ENCODE data around the gene IGFBPL1. TPM values are rescaled to one million over a fixed set of nuclear protein-coding genes. Genes with fewer than 3 reads are reported as not detected.
"Not testable (repeated sequence)": the region's sequence is repeated elsewhere in the genome, so short reads cannot be mapped to it uniquely, and the experiment has no call there.

The IGFBPL1 gene
- polyA plus RNA-seq, 1 donor (not counting 4 experiments of a cell fraction or from before 2014, with no cell fraction given) = not detected

DNA sequence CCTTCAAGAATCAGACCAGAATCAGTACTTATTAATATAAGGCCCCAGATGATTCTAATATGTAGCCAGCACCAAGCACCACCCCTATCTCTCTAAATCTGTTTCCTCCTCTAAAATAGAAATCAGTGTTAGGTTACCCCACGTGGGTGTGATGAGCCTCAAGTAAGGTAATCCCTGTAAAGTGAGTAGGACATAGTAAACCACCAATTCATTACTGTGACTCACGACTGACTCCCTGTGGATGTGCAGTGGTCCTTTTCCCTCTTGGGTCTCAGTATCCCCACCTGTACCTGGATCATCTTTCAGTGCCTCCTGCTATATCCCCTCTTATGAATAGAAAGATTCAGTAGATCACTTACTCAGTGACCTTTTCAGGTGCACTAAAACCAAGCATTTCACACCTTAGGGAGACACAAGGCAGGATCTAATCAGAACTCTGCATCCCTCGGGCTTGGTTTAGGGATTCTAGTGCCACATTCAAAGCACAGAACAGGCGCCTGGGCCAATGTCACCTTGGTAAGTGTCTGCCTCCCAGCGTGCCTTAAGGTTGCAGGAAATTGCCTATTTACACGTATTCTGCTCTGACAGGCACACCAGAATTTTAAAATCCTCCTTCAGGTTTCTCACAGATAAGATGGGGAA lies 43.9 kb downstream of the IGFBPL1 start:
- FAIRE-seq = no peak
- H3K79me2 ChIP-seq (ENCODE audit: control insufficient read depth, insufficient read depth, low read length) = no peaks in the 10 kb centered on the region
- no peaks in the 10 kb centered on the region for H3K4me1 ChIP-seq (ENCODE audit: control insufficient read depth, extremely low read depth, insufficient read depth, low read length)
- no peak overlapping the region for H3K4me2 ChIP-seq (ENCODE audit: control insufficient read depth, extremely low read depth, insufficient read depth, low read depth, low read length)
- no peak overlapping the region for H3K4me3 ChIP-seq (ENCODE audit: control insufficient read depth in 2 of 3, extremely low read depth in 1 of 3, insufficient read depth in 2 of 3, low read depth in 1 of 3, low read length in 3 of 3)
- H3K9me1 ChIP-seq (ENCODE audit: control insufficient read depth, extremely low read depth, insufficient read depth, low read length) = no peaks in the 10 kb centered on the region
- H3K27ac ChIP-seq (ENCODE audit: control insufficient read depth, insufficient read depth, low read length) = no peak overlapping the region
- DNase-seq (ENCODE audit: low read depth, low spot score) = no peak
- no peaks in the 10 kb centered on the region for H4K20me1 ChIP-seq (ENCODE audit: control insufficient read depth, extremely low read depth, insufficient read depth, low read length)
- dilution Hi-C loops (cut with MboI; ENCODE audit: extremely low pct_ligation_motif_present, low sequenced_read_pairs) = no loop called here
- no peak overlapping the region for H2AFZ ChIP-seq (ENCODE audit: control insufficient read depth, low read length)
- no peak overlapping the region for H3K9ac ChIP-seq (ENCODE audit: control insufficient read depth, extremely low read depth, insufficient read depth, low read length)
- no peaks in the 10 kb centered on the region for H3K36me3 ChIP-seq (ENCODE audit: control insufficient read depth in 2 of 2, extremely low read depth in 1 of 2, insufficient read depth in 2 of 2, low read length in 2 of 2)
- TF ChIP-seq, protein P1, sequence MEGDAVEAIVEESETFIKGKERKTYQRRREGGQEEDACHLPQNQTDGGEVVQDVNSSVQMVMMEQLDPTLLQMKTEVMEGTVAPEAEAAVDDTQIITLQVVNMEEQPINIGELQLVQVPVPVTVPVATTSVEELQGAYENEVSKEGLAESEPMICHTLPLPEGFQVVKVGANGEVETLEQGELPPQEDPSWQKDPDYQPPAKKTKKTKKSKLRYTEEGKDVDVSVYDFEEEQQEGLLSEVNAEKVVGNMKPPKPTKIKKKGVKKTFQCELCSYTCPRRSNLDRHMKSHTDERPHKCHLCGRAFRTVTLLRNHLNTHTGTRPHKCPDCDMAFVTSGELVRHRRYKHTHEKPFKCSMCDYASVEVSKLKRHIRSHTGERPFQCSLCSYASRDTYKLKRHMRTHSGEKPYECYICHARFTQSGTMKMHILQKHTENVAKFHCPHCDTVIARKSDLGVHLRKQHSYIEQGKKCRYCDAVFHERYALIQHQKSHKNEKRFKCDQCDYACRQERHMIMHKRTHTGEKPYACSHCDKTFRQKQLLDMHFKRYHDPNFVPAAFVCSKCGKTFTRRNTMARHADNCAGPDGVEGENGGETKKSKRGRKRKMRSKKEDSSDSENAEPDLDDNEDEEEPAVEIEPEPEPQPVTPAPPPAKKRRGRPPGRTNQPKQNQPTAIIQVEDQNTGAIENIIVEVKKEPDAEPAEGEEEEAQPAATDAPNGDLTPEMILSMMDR (optimal IDR thresholded peaks at IDR 0.05 in 1 of 3, IDR thresholded peaks at IDR 0.05 in 1 of 3, conservative IDR thresholded peaks at IDR 0.05 in 1 of 3; ENCODE audit: extremely low read depth in 1 of 3, insufficient read depth in 2 of 3, low read length in 3 of 3) = no peak
- no peaks in the 10 kb centered on the region for H3K9me3 ChIP-seq (ENCODE audit: control insufficient read depth, low read depth, low read length)
- H3K27me3 ChIP-seq (ENCODE audit: control insufficient read depth, extremely low read depth, insufficient read depth, low read length) = no peaks in the 10 kb centered on the region

DNA sequence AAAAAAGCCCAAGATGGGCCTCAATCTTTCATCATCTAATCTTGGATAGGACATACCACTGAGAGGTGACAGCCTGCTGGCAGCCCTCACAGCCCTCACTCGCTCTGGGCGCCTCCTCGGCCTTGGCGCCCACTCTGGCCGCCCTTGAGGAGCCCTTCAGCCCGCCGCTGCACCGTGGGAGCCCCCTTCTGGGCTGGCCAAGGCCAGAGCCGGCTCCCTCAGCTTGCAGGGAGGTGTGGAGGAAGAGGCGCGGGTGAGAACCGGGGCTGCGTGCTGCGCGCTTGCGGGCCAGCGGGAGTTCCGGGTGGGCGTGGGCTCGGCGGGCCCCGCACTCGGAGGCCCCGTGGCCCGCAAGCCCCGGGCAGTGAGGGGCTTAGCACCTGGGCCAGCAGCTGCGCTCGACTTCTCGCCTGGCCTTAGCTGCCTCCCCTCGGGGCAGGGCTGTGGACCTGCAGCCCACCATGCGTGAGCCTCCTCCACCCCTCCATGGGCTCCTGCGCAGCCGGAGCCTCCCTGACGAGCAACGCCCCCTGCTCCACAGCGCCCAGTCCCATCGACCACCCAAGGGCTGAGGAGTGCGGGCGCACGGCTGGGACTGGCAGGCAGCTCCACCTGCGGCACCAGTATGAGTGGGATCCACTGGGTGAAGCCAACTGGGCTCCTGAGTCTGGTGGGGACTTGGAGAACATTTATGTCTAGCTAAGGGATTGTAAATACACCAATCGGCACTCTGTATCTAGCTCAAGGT lies 46.7 kb downstream of the IGFBPL1 start:
- dilution Hi-C loops (cut with MboI; ENCODE audit: extremely low pct_ligation_motif_present, low sequenced_read_pairs); DNase-seq (ENCODE audit: low read depth, low spot score); H3K27me3 ChIP-seq (ENCODE audit: control insufficient read depth, extremely low read depth, insufficient read depth, low read length); H3K79me2 ChIP-seq (ENCODE audit: control insufficient read depth, insufficient read depth, low read length); H3K4me1 ChIP-seq (ENCODE audit: control insufficient read depth, extremely low read depth, insufficient read depth, low read length); H3K4me2 ChIP-seq (ENCODE audit: control insufficient read depth, extremely low read depth, insufficient read depth, low read depth, low read length); H3K9me3 ChIP-seq (ENCODE audit: control insufficient read depth, low read depth, low read length); H2AFZ ChIP-seq (ENCODE audit: control insufficient read depth, low read length); H3K9ac ChIP-seq (ENCODE audit: control insufficient read depth, extremely low read depth, insufficient read depth, low read length); FAIRE-seq; H3K27ac ChIP-seq (ENCODE audit: control insufficient read depth, insufficient read depth, low read length); H3K36me3 ChIP-seq (ENCODE audit: control insufficient read depth in 2 of 2, extremely low read depth in 1 of 2, insufficient read depth in 2 of 2, low read length in 2 of 2); H4K20me1 ChIP-seq (ENCODE audit: control insufficient read depth, extremely low read depth, insufficient read depth, low read length); H3K9me1 ChIP-seq (ENCODE audit: control insufficient read depth, extremely low read depth, insufficient read depth, low read length); H3K4me3 ChIP-seq (ENCODE audit: control insufficient read depth in 2 of 3, extremely low read depth in 1 of 3, insufficient read depth in 2 of 3, low read depth in 1 of 3, low read length in 3 of 3): not testable (repeated sequence)

Measured in keratinocyte (primary cell).